ENCODE data around the gene COL15A1.
"Not testable (repeated sequence)": the region's sequence is repeated elsewhere in the genome, so short reads cannot be mapped to it uniquely, and the experiment has no call there.

The COL15A1 gene

GRCh38 chr9:98995971-98996504, 52.3 kb downstream of the COL15A1 start:
- DNase-seq: no peak

- no peak for DNase-seq
Measured at GRCh38 chr9:98997604-98998003, 53.9 kb downstream of the COL15A1 start.

GRCh38 chr9:98998441-98999151, 54.9 kb downstream of the COL15A1 start:
- DNase-seq: peak; percentile 25 to 72

- no peak for DNase-seq
Measured at GRCh38 chr9:98999152-98999525, 55.4 kb downstream of the COL15A1 start.

- peak; percentile 18 to 26 for DNase-seq
Measured at GRCh38 chr9:99000476-99001395, 57.0 kb downstream of the COL15A1 start.

- DNase-seq: no peak
Measured at GRCh38 chr9:99001892-99002291, 58.2 kb downstream of the COL15A1 start.

GRCh38 chr9:99002706-99003105, 59.0 kb downstream of the COL15A1 start:
- no peak for DNase-seq

GRCh38 chr9:99003308-99003707, 59.6 kb downstream of the COL15A1 start:
- no peak for DNase-seq

GRCh38 chr9:99004115-99004514, 60.4 kb downstream of the COL15A1 start:
- DNase-seq: no peak

- no peak for DNase-seq
Measured at GRCh38 chr9:99004717-99005460, 61.2 kb downstream of the COL15A1 start.

- no peak for DNase-seq
Measured at GRCh38 chr9:99005651-99006050, 61.9 kb downstream of the COL15A1 start.

GRCh38 chr9:99006511-99006910, 62.8 kb downstream of the COL15A1 start:
- DNase-seq: no peak

GRCh38 chr9:99006979-99007378, 63.3 kb downstream of the COL15A1 start:
- no peak for DNase-seq

- no peak for DNase-seq
Measured at GRCh38 chr9:99008203-99008602, 64.5 kb downstream of the COL15A1 start.

- not testable (repeated sequence) for DNase-seq
Measured at GRCh38 chr9:99010393-99010792, 66.7 kb downstream of the COL15A1 start.

- DNase-seq: no peak
Measured at GRCh38 chr9:99011161-99011709, 67.5 kb downstream of the COL15A1 start.

GRCh38 chr9:99012957-99013512, 69.3 kb downstream of the COL15A1 start:
- no peak for DNase-seq

- DNase-seq: no peak
Measured at GRCh38 chr9:99013550-99013949, 69.8 kb downstream of the COL15A1 start.

GRCh38 chr9:99015448-99015847, 71.7 kb downstream of the COL15A1 start:
- DNase-seq: no peak

- no peak for DNase-seq
Measured at GRCh38 chr9:99015890-99016289, 72.2 kb downstream of the COL15A1 start.

GRCh38 chr9:99016681-99017387, 73.1 kb downstream of the COL15A1 start:
- DNase-seq: no peak

- no peak for DNase-seq
Measured at GRCh38 chr9:99018653-99019052, 74.9 kb downstream of the COL15A1 start.
